Bronchus fibroblast of lung (primary cell): ENCODE measurements around the gene FOXI3. TPM values are rescaled to one million over a fixed set of nuclear protein-coding genes. Genes with fewer than 3 reads are reported as not detected.

Experiments used
- total RNA-seq: library from RNA; depleted of rRNA; stranded (reverse); fragments of >200 nt; gene quantifications from 2 replicates; pipeline ENCODE4 v1.2.3, GENCODE V29; 2015

Gene FOXI3
- not detected in 2 replicates for total RNA-seq

DNA sequence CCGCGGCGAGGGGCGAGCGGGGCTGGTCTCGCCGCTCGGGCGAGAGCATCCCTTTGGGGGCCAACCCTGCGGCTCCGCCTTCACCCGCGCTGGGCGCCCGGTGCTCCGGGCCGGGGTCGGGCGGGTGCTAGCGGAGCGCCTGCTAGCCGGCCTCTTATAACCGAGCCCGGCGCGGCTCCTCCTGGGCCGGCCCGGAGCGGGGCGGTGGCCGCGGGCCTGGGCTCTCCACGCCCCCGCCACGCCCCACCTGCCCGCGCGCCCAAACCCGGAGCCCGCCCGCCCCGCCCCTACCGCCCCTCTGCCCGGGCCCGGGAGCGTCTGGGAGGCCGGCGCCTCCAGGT lies at the start of gene FOXI3:
Gene FOXI3 (minus strand): TSS at position 129 of the 341 bp plus-strand sequence. CDS start 158 bp downstream, outside the sequence.

Other genes with a start within 250 kb of the FOXI3 start
- gene EIF2AK3, start 174.8 kb upstream of the FOXI3 start, total RNA-seq = 8.4 and 10.1 TPM in 2 replicates
- gene RPIA, start 239.0 kb upstream of the FOXI3 start, total RNA-seq = 2.5 and 3.1 TPM in 2 replicates